ENCODE results near the gene ELFN2.

ELFN2 gene

DNA sequence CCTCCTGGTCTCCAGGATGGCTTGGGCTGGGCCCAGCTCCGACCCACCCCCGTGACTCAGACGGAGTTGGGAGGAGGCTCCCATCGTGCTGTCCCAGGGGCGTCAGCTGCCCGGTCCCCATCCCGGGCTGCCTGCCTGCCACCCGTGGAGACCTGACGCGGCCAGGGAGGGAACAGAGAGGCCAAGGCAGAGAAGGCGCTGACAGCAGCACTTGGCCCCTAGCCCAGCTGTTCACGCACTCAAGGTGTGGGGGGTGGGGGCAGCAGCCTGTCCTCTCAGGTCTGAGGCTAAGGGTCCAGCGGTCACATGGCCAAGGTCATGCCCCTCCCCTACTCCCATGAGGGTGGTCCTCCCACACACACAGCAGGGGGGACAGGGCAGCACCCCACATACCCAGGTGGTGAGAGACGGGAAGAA lies 48.6 kb downstream of the ELFN2 start:
- DNase-seq, result no peak

DNA sequence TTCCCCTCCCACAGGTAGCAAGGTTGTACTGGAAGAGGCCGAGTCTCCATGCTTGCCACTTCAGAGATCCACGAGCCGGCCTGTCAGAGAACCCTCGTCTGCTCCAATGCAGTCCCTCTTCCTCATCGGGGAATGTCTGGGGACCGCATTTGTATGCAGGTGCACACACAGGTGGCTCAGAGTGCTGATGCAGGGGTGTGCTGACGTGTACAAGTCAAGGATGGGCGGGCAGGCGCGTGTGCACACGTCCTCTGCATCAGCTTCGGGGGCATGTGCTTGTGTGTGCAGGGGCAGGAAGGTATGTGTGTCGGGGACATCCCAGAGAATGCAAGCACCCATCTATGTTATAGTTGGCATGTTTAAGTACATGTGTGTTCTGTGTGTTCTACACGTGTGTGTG lies 49.4 kb downstream of the ELFN2 start:
- no peak for DNase-seq

DNA sequence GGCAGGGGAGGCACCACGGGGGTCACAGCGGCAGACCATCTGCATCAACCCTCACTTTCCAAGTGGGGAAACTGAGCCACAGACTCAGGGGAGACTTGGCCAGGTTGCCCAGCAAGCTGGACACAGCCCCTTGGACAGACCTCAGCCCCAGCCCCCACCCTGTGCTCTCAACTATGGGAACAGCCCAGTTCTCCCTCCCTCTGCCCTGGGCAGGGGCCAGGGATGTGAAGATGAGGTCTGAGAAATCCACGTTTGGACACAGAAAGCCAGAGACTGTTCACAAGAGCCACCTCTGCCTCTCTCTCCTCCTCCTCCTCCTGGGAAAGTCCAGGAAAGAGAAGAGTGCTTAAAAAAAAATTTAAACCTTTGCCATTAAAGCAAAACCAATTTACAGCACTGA lies 50.1 kb downstream of the ELFN2 start:
- no peak for DNase-seq

DNA sequence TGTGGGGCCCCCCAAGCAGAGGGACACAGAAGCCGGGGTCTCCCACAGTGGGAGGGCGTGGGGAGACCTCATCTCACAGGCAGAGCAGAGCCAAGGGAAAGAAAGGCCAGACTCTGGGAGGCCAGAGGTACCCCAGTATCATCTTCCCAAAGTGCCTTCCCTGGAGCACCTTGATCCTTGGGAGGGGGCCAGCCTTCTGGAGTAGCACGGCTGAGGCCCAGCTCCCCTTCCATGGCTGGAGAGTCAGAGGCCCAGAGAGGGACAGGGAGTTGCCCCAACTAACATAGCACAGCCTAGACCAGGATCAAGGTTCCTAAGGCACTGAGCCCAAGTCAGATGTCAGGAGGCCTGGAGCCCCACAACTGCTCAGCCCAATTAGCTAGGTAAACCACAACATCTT lies 50.6 kb downstream of the ELFN2 start:
- DNase-seq, result no peak

DNA sequence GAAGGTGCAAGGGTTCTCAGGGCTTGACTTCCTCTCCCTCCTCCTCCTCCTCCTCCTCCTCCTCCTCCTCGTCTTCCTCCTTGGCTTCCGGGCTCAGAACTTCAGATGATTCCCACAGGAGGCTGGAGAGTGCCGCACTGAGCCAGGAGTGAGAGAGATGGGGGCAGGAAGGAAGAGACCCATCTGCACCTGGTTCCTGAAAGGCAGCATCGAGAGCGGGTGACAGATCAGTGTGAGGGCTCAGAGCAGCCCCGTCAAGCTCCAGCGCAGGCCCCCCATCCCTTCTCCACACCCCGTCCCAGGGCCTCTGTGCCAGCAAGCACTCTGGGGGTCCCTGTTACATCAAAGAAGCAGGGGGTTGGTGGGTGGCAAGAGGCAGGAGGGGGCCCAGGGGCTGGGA lies 51.5 kb downstream of the ELFN2 start:
- no peak for DNase-seq

- no peak for DNase-seq
Measured at GRCh38 chr22:37374571-37374970, 52.7 kb downstream of the ELFN2 start.

GRCh38 chr22:37373451-37373850 lies 53.8 kb downstream of the ELFN2 start:
- DNase-seq, result no peak

DNA sequence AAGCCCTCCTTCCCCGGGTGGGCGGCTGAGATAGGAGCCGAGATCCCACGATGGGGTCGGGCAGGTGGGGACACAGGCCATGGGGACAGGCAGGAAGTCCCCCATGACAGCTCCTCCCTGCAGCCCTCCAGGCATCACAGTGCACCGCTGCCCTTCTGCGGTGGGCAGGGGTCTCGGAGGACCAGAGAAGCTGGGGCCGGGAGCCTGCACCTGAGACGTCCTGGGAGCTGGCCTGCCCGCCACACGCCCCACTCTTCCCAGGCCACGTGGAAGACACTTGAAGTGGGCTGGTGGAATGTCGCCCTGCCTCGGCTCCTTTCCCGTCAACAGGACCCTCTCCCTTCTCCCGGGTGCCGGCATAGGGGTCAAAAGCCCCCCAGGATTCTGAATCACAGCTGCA lies 55.4 kb downstream of the ELFN2 start:
- DNase-seq, result no peak

DNA sequence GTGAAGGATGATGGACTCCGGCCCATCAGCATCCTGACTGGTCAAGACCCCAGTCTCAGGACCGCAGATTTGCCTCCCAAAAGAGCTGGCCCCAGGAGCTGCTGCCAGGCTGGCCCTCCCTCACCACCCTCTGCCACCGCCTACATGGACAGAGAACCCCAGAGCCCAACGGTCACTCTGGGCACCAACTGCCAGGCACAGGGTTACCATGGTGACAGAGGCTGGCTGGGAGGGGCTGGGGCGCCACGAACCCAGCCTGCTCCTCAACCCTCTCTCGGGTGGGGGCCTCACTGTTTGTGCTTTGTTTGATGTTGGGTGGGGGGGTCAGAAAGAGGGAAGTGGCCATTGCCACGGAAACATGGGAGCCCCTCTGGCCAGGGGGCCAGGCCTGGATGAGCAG lies 55.8 kb downstream of the ELFN2 start:
- no peak for DNase-seq

GRCh38 chr22:37370306-37370979 lies 56.8 kb downstream of the ELFN2 start:
- no peak for DNase-seq

GRCh38 chr22:37369483-37369882 lies 57.8 kb downstream of the ELFN2 start:
- DNase-seq, result no peak

DNA sequence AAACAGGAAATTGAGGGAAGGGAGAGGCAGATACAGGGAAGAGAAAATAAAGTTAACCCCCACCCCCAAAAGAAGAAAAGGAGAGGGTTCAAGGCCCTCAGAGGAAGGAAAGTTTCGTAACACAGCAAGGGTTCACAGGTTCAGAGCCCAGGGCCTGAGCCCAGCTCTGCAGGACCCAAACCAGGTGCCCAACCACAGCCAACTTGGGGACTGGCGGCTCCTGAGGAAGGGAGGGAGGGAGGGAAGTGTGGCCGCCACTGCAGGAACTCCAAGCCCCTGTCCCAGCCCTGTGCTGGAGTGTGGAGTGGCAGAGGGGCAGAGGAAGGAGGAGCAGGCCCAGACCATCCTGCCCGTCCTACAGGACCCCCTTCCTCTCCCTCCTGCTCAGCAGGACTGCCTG lies 59.2 kb downstream of the ELFN2 start:
- no peak for DNase-seq

DNA sequence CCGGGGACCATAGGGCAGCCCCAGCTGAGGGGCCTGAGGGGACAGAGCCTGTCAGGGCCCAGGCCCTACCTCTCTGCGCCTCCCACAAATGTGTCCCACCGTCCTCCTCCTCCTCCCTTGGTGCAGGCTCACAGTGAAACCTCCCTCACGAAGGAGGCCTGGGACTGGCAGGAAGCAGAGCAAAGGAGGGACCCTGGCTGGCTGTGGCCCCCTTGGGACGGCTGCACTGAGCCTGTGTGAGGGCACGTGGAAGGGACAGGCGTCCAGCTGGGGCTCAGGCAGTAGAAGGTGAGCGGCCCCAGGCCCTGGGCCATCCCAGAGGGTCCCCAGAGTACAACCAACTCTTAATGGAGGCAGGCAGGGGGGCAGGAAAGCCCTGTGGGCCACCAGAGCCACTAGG lies 60.7 kb downstream of the ELFN2 start:
- DNase-seq, result no peak

DNA sequence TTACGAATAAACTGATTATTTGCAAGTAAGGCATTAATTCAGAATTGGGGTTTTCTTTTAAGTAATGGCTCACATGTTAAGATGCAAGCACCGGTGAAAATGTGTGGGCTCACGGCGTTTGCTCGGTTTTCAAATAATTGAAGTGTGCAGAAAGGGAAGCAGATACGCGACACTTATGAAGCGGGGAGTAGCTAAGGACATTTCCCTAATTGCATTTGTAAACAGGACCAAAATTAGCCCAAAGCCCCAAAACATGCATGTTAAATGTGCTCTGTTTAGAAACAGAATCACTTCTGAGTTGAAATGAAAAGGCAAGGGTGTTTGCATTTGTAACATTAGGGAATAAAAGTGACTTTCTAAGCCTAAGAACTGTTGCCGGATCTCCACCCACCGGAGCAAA lies 61.3 kb downstream of the ELFN2 start:
- DNase-seq, result no peak

- DNase-seq, result no peak
Measured at GRCh38 chr22:37363261-37363992, 63.9 kb downstream of the ELFN2 start.

DNA sequence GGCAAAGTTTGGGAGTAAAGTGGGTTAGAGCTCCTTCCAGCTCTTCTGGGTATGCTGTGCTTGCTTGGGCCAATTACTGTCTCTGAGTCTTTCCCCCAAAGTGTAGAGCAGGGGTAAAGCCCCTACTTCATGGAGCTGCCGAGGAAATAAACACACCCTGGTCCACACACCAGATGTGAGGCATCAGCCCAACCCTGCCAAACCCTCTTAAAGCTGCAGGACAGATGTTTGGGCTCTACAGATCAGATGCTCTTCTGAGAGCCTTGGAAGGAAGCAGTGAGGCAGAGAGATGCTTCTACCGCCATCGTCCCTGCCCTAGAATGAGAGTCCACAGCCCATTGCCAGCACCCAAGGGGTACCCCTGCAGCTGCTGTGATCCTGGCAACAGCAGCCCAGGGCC lies 64.7 kb downstream of the ELFN2 start:
- DNase-seq, result no peak

DNA sequence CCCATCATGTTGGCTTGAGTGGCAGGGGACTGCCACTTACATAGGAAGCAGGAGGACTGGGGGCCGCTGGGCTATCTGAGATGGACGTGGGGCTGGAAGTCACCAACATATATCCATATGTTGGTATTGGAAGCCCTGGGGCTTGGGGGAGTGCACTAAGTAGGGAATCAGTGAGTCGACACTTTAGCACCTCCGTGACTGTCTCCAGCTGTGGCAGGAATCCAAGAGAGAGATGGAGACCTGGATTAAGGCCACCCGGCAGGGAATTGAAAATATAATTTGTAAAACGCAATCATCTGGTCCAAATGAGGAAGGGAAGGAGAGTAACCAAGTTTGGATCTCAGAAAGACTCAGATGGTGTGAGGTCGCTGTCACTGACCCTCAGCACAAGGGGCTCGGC lies 68.4 kb downstream of the ELFN2 start:
- no peak for DNase-seq

DNA sequence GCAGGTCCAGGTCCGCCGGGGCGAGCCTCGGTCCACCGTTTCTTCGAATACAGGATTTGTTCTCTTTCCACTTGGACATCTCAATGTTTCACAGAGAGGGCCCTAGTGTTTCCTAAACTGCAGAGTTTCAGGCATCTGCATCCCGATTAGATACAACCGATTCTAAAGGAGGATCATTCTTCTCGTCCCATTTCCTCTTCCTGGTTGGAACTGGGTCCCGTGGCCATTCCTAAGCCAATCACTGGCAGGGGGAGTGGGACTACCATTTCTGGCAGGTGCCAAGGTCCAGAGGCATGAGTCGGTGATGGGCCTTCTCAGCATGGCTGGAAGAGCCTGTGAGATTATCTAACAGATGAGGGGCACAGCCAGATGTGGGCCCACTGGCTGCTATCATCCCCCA lies 68.9 kb downstream of the ELFN2 start:
- DNase-seq, result no peak

- no peak for DNase-seq
Measured at GRCh38 chr22:37357446-37358075, 69.7 kb downstream of the ELFN2 start.

GRCh38 chr22:37356922-37357321 lies 70.4 kb downstream of the ELFN2 start:
- DNase-seq, result no peak

GRCh38 chr22:37355174-37355573 lies 72.1 kb downstream of the ELFN2 start:
- no peak for DNase-seq

GRCh38 chr22:37354670-37355069 lies 72.6 kb downstream of the ELFN2 start:
- no peak for DNase-seq

DNA sequence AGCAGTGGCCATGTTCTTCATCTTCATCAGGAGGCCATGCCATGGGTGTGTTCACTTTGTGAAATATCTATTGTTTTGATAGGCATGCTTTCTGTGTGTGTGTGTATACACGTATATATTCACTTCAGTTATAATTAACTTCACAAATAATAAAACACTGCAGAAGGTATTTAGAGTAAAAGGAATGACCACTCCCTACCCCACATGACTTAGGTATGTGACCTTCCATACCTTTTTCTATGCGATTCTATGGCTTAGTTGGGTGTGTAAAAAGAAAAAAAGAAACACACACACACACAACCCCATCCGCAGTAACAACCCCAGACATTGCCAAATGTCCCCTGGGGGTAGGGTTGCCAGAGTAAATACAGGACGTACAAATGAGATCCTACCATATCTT lies 73.0 kb downstream of the ELFN2 start:
- DNase-seq, result no peak

GRCh38 chr22:37353839-37354238 lies 73.4 kb downstream of the ELFN2 start:
- no peak for DNase-seq

Data from activated effector memory CD4-positive, alpha-beta T cell treated with anti-CD3 and anti-CD28 coated beads, Interleukin-2, amount 50 U/mL, for 16 hours (primary cell).